Colonic mucosa (tissue), 4 donors: ENCODE data around the gene SMC1B. TPM values are rescaled to one million over a fixed set of nuclear protein-coding genes. Genes with fewer than 3 reads are reported as not detected.
"Not testable (repeated sequence)": the region's sequence is repeated elsewhere in the genome, so short reads cannot be mapped to it uniquely, and the experiment has no call there.

ENCODE experiments used
- DNase-seq: peaks from one replicate; pipeline ENCODE4 v3.0.0-alpha.2; 2020
- H3K27ac ChIP-seq: fragments of 200-600 bp; one replicate; pipeline ENCODE4 v1.8.0; 2021
- H3K27me3 ChIP-seq: fragments of 200-600 bp; one replicate; pipeline ENCODE4 v1.8.0; 2021
- H3K36me3 ChIP-seq: fragments of 200-600 bp; one replicate; pipeline ENCODE4 v1.8.0; 2021
- H3K4me1 ChIP-seq: fragments of 200-600 bp; one replicate; pipeline ENCODE4 v1.8.0; 2021; ENCODE audit warnings: mild to moderate bottlenecking
- H3K4me3 ChIP-seq: fragments of 200-600 bp; one replicate; pipeline ENCODE4 v1.8.0; 2021
- H3K9ac ChIP-seq, 2 donors: one replicate each; pipeline ENCODE4 v1.7.0; 2013; ENCODE audit warnings: control low read depth in 2 of 2, low read depth in 2 of 2, low read length in 2 of 2
- H3K9me3 ChIP-seq: fragments of 200-600 bp; one replicate; pipeline ENCODE4 v1.8.0; 2021
- intact Hi-C: fragments of 100-400 bp; cut with DNase I; formaldehyde crosslinking; loops from one replicate; pipeline ENCODE4 v1.14.1; 2022
- total RNA-seq, 2 donors: library from RNA; stranded (reverse); fragmentation: NEBNext Ultra II Directional in 1 of 2; extraction: Animal tissue kit (Norgen Biotek cat#: 25700) in 1 of 2; gene quantifications; one replicate each; pipeline ENCODE4 v1.2.1, GENCODE V29; 2021
- TF ChIP-seq, protein P1 (sequence below): fragments of 200-600 bp; IDR thresholded peaks from one replicate; pipeline ENCODE4 v1.8.0; 2022; ENCODE audit warnings: antibody characterized with exemption, mild to moderate bottlenecking
- donor health status: healthy.
- donor health status: DM: no; HTN: no; CAD: no.
- donor health status: DM: no; HTN: no; CAD: no.

SMC1B gene
- total RNA-seq, 2 donors from 2014 or later = 0.15 TPM; not detected in 1

GRCh38 chr22:45302751-45303150 lies 110.6 kb downstream of the SMC1B start:
- peak overlapping the region; percentile 9 to 12 for H3K9ac ChIP-seq
- TF ChIP-seq, protein P1, sequence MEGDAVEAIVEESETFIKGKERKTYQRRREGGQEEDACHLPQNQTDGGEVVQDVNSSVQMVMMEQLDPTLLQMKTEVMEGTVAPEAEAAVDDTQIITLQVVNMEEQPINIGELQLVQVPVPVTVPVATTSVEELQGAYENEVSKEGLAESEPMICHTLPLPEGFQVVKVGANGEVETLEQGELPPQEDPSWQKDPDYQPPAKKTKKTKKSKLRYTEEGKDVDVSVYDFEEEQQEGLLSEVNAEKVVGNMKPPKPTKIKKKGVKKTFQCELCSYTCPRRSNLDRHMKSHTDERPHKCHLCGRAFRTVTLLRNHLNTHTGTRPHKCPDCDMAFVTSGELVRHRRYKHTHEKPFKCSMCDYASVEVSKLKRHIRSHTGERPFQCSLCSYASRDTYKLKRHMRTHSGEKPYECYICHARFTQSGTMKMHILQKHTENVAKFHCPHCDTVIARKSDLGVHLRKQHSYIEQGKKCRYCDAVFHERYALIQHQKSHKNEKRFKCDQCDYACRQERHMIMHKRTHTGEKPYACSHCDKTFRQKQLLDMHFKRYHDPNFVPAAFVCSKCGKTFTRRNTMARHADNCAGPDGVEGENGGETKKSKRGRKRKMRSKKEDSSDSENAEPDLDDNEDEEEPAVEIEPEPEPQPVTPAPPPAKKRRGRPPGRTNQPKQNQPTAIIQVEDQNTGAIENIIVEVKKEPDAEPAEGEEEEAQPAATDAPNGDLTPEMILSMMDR = no peak
- no peaks in the 10 kb centered on the region for H3K9me3 ChIP-seq
- H3K4me3 ChIP-seq = no peak overlapping the region
- intact Hi-C loops = no loop called here
- H3K36me3 ChIP-seq = no peaks in the 10 kb centered on the region
- DNase-seq = no peak
- peak overlapping the region; percentile 62 for H3K27ac ChIP-seq
- H3K27me3 ChIP-seq = no peaks in the 10 kb centered on the region
- H3K4me1 ChIP-seq = no peaks in the 10 kb centered on the region

GRCh38 chr22:45298934-45299505 lies 114.4 kb downstream of the SMC1B start:
- no peaks in the 10 kb centered on the region for H3K27me3 ChIP-seq
- no peaks in the 10 kb centered on the region for H3K4me1 ChIP-seq
- intact Hi-C loops = no loop called here
- TF ChIP-seq, protein P1 = no peak
- no peaks in the 10 kb centered on the region for H3K9me3 ChIP-seq
- H3K27ac ChIP-seq = no peak overlapping the region
- H3K4me3 ChIP-seq = no peak overlapping the region
- H3K36me3 ChIP-seq = no peaks in the 10 kb centered on the region
- DNase-seq = no peak
- no peak overlapping the region for H3K9ac ChIP-seq

DNA sequence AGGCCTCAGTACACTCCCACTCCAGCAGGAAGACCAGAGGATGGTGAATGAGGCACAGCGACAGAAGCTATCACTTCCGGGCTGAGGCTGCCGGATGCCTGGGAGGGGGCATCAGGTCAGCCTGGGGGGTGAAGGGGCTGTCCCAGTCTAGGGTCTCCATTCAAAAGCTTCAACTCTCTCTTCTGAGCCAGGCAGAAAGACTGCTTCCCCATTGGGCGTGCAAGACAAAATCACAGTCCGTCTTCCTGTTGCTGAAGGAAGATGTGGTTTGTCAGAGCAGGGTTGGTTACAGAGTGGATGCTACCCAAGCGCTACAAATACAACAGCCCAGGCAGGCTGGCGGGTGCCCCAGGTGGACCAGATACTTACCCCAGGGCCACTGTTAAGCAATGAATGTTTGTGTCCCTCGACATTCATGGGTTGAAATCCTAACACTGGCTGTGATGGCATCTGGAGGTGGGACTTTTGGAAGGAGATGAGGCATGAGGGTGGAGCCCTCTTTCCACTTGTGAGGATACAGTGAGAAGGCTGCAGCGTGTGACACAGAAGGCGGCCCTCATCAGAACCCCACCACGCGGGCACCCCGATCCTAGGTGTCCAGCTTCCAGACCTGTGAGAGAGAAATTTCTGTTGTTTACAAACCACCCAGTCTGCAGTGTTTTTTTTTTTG lies 116.6 kb downstream of the SMC1B start:
- no peak overlapping the region for H3K27ac ChIP-seq

DNA sequence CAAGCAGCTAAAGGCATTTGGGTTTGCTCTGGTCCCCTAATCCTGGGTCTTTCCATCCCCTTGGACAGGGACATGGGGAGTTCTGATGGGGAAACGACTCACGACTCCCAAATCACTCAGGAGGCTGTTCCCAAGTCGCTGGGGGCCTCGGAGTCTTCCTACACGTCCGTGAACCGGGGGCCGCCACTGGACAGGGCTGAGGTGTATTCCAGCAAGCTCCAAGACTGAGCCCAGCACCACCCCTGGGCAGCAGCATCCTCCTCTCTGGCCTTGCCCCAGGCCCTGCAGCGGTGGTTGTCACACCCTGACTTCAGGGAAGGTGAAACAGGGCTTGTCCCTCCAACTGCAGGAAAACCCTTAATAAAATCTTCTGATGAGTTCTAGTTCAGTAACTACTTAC lies 117.9 kb downstream of the SMC1B start:
- H3K4me1 ChIP-seq = no peaks in the 10 kb centered on the region
- no peak for DNase-seq
- H3K9ac ChIP-seq = no peak overlapping the region
- H3K9me3 ChIP-seq = no peaks in the 10 kb centered on the region
- H3K27ac ChIP-seq = no peak overlapping the region
- no peaks in the 10 kb centered on the region for H3K36me3 ChIP-seq
- H3K27me3 ChIP-seq = no peaks in the 10 kb centered on the region
- no peak overlapping the region for H3K4me3 ChIP-seq
- TF ChIP-seq, protein P1 = no peak
- intact Hi-C loops = no loop called here

More for the DNA sequence above, 116.6 kb downstream of the SMC1B start:
- Histone ChIP-seq H3K4me3 (no peak overlapping the region), H3K4me1 (no peaks in the 10 kb centered on the region), H3K36me3 (no peaks in the 10 kb centered on the region), H3K9ac (no peak overlapping the region), H3K27me3 (no peaks in the 10 kb centered on the region), H3K9me3 (no peaks in the 10 kb centered on the region)
- TF ChIP-seq, protein P1 = no peak
- intact Hi-C loops = no loop called here
- DNase-seq = no peak

GRCh38 chr22:45295004-45295403 lies 118.4 kb downstream of the SMC1B start:
- intact Hi-C loops, H3K9ac ChIP-seq: not testable (repeated sequence)

More at GRCh38 chr22:45295004-45295403, 118.4 kb downstream of the SMC1B start:
- not testable (repeated sequence) for H3K4me1 ChIP-seq, H3K27ac ChIP-seq, H3K36me3 ChIP-seq, H3K9me3 ChIP-seq, H3K27me3 ChIP-seq, DNase-seq, H3K4me3 ChIP-seq

Other genes with a start within 250 kb of the SMC1B start
- gene NUP50, start 249.7 kb downstream of the SMC1B start, total RNA-seq = 100 to 1,000 TPM in 1 of 2 donors, 10 to 100 TPM in 1; 71.9 to 111 TPM
- gene KIAA0930, start 172.7 kb downstream of the SMC1B start, total RNA-seq = 10 to 100 TPM; 38.5 to 44.8 TPM
- 1 to 10 TPM in 1 of 2 donors, under 1 TPM in 1; 0.32 to 3.6 TPM for gene UPK3A, start 128.7 kb downstream of the SMC1B start, total RNA-seq
- 10 to 100 TPM; 36.1 to 75.3 TPM for gene FAM118A, start 103.7 kb downstream of the SMC1B start, total RNA-seq
- 1 to 10 TPM in 1 of 2 donors, under 1 TPM in 1; 0.85 to 6.7 TPM for gene RIBC2, start 94 bp upstream of the SMC1B start, total RNA-seq
- 10 to 100 TPM; 41.6 to 65.5 TPM for gene FBLN1, start 89.3 kb upstream of the SMC1B start, total RNA-seq